ENCODE measurements around the gene KRABD2.
"Not testable (repeated sequence)": the region's sequence is repeated elsewhere in the genome, so short reads cannot be mapped to it uniquely, and the experiment has no call there.

KRABD2 gene

GRCh38 chr17:8357910-8358309 lies 18.6 kb downstream of the KRABD2 start:
- DNase-seq: no peak

GRCh38 chr17:8354236-8354635 lies 22.3 kb downstream of the KRABD2 start:
- DNase-seq: no peak

DNA sequence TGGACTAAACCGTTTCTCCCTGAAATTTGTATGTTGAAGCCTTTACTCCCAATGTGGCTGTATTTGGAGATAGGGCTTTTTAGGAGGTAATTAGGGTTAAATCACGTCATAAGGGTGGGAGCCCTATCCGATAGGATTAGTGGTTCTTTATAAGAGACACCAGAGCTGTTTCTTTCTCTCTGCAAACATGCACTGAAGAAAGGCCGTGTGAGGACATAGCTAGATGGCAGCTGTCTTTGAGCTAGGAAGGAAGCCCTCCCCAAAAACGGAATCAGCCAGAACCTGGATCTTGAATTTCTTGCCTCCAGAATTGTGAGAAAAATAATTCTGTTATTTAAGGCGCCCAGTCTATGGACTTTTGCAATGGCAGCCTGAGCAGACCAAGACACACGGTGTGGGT lies 22.8 kb downstream of the KRABD2 start:
- DNase-seq: no peak

DNA sequence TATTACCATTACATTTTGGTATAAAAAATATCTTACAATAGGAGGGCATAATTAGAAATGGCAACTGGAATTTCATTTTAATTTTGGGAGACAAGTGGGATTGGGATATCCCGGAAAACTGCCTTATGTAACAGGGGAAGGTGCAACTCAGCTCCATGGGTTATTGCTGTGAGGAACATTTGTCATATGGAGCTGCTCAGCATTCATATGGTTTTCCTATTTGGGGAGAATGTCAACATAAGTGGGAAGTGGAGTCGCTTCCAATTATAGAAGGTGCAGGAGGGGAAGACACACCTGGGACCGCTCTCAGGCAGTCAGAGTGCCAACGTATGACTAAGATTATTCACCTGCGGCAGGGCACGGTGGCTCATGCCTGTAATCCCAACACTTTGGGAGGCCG lies 26.2 kb downstream of the KRABD2 start:
- no peak for DNase-seq

GRCh38 chr17:8347001-8347400 lies 29.5 kb downstream of the KRABD2 start:
- not testable (repeated sequence) for DNase-seq

GRCh38 chr17:8345951-8346665 lies 30.4 kb downstream of the KRABD2 start:
- DNase-seq: no peak

DNA sequence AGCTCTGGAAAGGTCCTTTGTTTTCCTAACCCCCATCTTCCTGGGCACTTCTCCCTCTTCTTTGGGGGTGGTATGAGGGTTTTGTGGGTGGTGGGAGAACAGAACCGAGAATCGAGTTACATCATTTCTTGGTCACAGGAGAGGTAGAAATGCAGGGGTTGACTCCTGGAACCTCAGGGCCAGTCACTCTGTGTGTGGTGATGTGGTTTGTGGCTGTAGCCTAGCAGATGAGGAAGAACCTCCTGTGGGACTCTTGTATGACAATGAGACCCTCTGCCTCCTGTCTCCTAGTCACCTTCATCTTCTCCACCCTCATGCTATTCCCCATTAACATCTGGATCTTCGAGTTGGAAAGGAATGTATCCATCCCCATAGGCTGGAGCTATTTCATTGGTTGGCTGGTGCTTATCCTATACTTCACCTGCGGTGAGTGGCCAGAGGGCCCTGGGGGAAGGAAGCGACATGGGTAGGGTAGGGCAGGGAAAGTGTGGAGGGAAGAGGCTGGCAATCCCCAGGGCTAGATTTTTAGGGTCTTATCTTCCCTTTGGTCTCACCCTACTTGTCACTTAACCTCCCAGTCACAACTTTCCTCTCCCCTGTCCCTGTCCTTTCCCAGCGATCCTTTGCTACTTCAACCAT lies 31.3 kb downstream of the KRABD2 start:
- DNase-seq: no peak

DNA sequence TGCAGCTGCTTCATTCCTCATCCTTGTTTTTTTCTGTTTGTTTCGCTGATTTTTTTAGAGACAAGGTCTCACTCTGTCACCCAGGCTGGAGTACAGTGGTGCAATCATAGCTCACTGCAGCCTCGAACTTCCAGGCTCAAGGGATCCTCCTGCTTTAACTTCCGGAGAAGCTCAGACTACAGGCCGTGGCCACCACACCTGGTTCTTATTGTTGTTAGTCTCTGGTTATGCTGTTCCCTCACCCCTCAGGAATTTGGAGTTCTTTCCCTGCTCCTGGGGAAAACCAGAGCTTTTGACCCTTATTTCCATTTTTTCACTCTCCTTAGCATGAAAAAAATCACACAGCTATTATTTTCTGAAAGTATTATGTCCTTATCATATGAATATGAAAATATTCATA lies 35.0 kb downstream of the KRABD2 start:
- DNase-seq: no peak

- no peak for DNase-seq
These were observed 37.0 kb downstream of the KRABD2 start, which contains the start of gene ODF4 for GRCh38 chr17:8339540-8339939. ODF4 (plus strand) TSS chr17:8339840; CDS start chr17:8340052, 212 bp downstream.

DNA sequence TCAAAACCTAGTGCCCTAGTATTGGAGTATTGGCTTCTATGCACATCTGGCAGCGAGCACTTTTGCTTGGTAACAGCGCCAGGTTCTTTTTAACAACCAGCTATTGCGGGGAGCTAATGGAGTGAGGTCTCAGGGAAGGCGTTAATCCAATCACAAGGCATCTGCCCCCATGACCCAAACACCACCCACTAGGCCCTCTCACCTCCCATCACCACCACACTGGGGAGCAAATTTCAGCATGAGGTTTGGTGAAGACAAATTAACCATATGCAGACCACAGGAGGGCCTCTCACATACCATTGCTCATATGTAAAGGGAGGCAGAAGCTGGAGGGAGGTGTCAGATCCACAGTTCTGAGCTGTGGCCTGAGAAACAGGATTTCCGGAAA lies 37.8 kb downstream of the KRABD2 start:
- DNase-seq: no peak

GRCh38 chr17:8337802-8338752 lies 38.4 kb downstream of the KRABD2 start:
- DNase-seq: no peak

DNA sequence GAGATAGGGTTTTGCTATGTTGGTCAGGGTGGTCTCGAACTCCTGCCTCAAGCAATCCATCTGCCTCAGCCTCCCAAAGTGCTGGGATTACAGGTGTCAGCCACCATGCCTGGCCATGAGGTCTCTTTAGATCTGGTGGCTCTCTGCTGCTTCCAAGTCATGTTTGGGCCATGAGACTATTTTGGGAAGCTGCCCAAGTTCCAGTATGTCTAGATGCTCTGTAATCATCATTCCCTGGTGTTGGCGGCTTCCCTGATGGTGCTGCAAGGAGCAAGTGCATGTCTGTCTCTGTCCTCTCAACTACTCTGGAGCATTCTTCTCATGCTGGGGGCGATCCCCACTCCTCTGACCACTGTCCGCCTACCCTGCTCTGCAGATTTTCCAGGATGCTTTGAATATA lies 43.2 kb downstream of the KRABD2 start:
- no peak for DNase-seq

DNA sequence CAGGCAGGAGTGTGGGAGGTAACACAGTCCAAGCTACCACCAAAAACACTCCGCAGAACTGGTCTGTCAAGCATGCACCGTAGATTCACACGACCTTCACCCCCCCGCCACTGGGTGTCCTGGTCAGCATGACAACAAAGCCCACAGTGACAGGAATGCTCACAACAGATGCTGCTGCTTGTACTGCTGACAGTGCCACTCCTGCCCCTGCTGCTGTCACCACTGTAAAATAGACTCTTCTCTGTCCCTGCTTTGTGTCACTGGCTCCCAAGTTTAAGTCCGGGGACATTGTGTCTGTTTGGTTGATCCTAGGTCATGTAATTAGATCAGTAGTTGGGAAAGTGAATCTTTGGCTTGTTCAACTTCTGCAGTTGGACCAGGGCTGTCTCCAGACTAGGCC lies 43.8 kb downstream of the KRABD2 start:
- DNase-seq: no peak

DNA sequence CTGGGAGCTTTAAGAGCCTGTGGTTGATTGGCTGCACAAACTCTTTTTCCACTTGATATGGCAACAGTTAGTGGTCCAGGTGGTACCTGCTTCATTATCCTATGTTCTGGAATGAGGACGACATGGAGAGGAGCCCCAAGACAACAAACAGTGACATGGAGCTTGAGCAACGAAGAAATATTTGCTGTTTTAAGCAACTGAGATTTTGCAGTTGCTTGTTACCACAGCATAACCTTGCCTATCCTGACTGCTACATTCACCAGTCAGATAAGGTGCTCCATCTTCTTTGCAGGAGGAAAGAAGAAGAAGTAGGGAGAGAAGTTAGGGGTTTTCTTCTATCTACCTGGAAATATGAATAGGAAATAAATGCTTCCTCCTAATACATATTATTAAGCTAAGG lies 44.4 kb downstream of the KRABD2 start:
- DNase-seq: no peak

DNA sequence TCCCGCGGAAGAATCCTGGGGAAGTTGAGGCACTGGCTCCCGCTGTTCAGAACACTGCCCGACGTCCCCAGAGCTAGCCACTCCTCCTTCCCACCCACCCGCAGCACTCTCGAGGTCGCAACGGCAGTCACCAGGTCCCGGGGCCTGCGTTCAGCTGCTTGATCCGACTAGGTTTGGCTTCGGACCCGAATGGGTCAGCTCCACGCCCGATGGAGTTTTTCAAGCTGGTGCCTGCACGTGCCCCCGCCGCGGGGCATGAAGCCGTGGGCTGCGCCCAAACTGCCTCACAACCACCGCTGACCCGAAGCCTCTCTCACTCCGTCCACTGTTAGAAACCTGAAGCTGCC lies 49.2 kb downstream of the KRABD2 start:
- no peak for DNase-seq
